Tibial nerve (tissue), 4 donors: ENCODE results near the gene ZNF362. TPM values are rescaled to one million over a fixed set of nuclear protein-coding genes. Genes with fewer than 3 reads are reported as not detected.

Source experiments
- DNase-seq, 2 donors: peaks; one replicate each; pipeline ENCODE4 v3.0.0-alpha.2; 2019; ENCODE audit warnings: low spot score in 2 of 2
- H3K27ac ChIP-seq, 4 donors: fragments of 200-600 bp; sonication (generic) in 3 of 4; one replicate each; pipeline ENCODE4 v1.5.1; 2017 to 2019; ENCODE audit warnings: mild to moderate bottlenecking in 1 of 4
- H3K27me3 ChIP-seq, 2 donors: fragments of 200-600 bp; sonication (generic) in 1 of 2; one replicate each; pipeline versions ENCODE4 v1.5.1 to v1.6.0; 2017 to 2019
- H3K36me3 ChIP-seq, 3 donors: fragments of 200-600 bp; sonication (generic); one replicate each; pipeline ENCODE4 v1.5.1; 2018 to 2019
- H3K4me1 ChIP-seq, 4 donors: fragments of 200-600 bp; sonication (generic) in 3 of 4; one replicate each; pipeline ENCODE4 v1.5.1; 2017 to 2019
- H3K4me3 ChIP-seq, 4 donors: fragments of 200-600 bp; sonication (generic) in 3 of 4; one replicate each; pipeline ENCODE4 v1.5.1; 2017 to 2019; ENCODE audit warnings: mild to moderate bottlenecking in 1 of 4, moderate library complexity in 1 of 4
- H3K9me3 ChIP-seq, 4 donors: fragments of 200-600 bp; sonication (generic) in 3 of 4; one replicate each; pipeline ENCODE4 v1.5.1; 2017 to 2019
- CTCF ChIP-seq, 5 experiments: fragments of 200-600 bp in 3 of 5; fragments of 450-650 bp in 2 of 5; sonication (generic) in 3 of 5; IDR thresholded peaks; one replicate each; pipeline ENCODE4 v1.5.1; 2016 to 2019; ENCODE audit warnings: antibody characterized with exemption in 5 of 5, mild to moderate bottlenecking in 3 of 5, moderate library complexity in 2 of 5
- EP300 ChIP-seq, 2 donors: sonication (generic); formaldehyde crosslinking; IDR thresholded peaks; one replicate each; pipeline ENCODE4 v1.6.1; 2017; ENCODE audit warnings: antibody characterized with exemption in 2 of 2, mild to moderate bottlenecking in 1 of 2
- POLR2A ChIP-seq, 2 donors: fragments of 450-650 bp; IDR thresholded peaks; one replicate each; pipeline ENCODE4 v1.6.1; 2017; ENCODE audit warnings: antibody characterized with exemption in 2 of 2, mild to moderate bottlenecking in 2 of 2, moderate library complexity in 2 of 2
- WGBS, 2 donors: methylation state at CpG; one replicate each; pipeline ENCODE4 v1.1.5; 2018; 5-methylcytosine and 5-hydroxymethylcytosine counted together
- total RNA-seq, 4 donors: library from RNA; depleted of rRNA; stranded (reverse); fragments of >200 nt; gene quantifications; one replicate each; pipeline ENCODE4 v1.1.0, GENCODE V29; 2016

The ZNF362 gene
- total RNA-seq, 4 donors from 2014 or later = 14.7 to 21.8 (median 17.3) TPM

DNA sequence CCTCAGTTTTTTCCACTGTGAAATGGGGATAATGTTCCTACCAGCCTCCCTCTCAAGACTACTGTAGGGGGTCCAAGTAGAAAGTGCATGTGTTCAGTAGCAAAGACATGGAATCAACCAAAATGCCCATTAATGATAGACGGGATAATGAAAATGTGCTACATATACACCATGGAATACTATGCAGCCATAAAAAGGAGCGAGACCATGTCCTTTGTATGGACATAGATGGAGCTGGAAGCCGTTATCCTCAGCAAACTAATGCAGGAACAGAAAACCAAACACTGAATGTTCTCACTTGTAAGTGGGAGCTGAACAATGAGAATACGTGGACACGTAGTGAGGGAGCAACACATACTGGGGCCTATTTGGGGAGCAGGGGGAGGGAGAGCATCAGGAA, 6.1 kb upstream of the ZNF362 start:
- Histone ChIP-seq H3K27me3 (no peaks in the 10 kb centered on the region), H3K4me3 (no peak overlapping the region), H3K36me3 (no peaks in the 10 kb centered on the region), H3K4me1 (peaks cover 0 to 1% (median 0%) of the 10 kb centered on the region in 4 donors), H3K9me3 (no peaks in the 10 kb centered on the region), H3K27ac (no peak overlapping the region)
- WGBS, 2 donors = 93 to 95% methylated on average over 5 of the region's 5 CpGs
- no peak for DNase-seq
- no peak for TF ChIP-seq EP300 (IDR thresholded peaks at IDR 0.05)
- TF ChIP-seq POLR2A (IDR thresholded peaks at IDR 0.05) = no peak
- no peak for TF ChIP-seq CTCF (IDR thresholded peaks at IDR 0.05)

GRCh38 chr1:33250724-33251123, 5.6 kb upstream of the ZNF362 start:
- no peaks in the 10 kb centered on the region for H3K9me3 ChIP-seq
- 77 to 89% methylated on average over 3 of the region's 3 CpGs for WGBS, 2 donors
- no peak overlapping the region for H3K27ac ChIP-seq
- no peaks in the 10 kb centered on the region for H3K27me3 ChIP-seq
- no peak overlapping the region for H3K4me3 ChIP-seq
- no peaks in the 10 kb centered on the region for H3K36me3 ChIP-seq
- TF ChIP-seq EP300 (IDR thresholded peaks at IDR 0.05) = no peak
- TF ChIP-seq CTCF (IDR thresholded peaks at IDR 0.05) = no peak
- TF ChIP-seq POLR2A (IDR thresholded peaks at IDR 0.05) = no peak
- no peak for DNase-seq
- H3K4me1 ChIP-seq = peaks cover 0 to 4% (median 0%) of the 10 kb centered on the region in 4 donors

- peak overlapping the region in 2 of 4 donors; percentile 96 to 98 for H3K27ac ChIP-seq
- DNase-seq = no peak
- TF ChIP-seq EP300 (IDR thresholded peaks at IDR 0.05) = no peak
- TF ChIP-seq POLR2A (IDR thresholded peaks at IDR 0.05) = no peak
- no peak for TF ChIP-seq CTCF (IDR thresholded peaks at IDR 0.05)
These were observed 1.8 kb upstream of the ZNF362 start for GRCh38 chr1:33254491-33254890.

DNA sequence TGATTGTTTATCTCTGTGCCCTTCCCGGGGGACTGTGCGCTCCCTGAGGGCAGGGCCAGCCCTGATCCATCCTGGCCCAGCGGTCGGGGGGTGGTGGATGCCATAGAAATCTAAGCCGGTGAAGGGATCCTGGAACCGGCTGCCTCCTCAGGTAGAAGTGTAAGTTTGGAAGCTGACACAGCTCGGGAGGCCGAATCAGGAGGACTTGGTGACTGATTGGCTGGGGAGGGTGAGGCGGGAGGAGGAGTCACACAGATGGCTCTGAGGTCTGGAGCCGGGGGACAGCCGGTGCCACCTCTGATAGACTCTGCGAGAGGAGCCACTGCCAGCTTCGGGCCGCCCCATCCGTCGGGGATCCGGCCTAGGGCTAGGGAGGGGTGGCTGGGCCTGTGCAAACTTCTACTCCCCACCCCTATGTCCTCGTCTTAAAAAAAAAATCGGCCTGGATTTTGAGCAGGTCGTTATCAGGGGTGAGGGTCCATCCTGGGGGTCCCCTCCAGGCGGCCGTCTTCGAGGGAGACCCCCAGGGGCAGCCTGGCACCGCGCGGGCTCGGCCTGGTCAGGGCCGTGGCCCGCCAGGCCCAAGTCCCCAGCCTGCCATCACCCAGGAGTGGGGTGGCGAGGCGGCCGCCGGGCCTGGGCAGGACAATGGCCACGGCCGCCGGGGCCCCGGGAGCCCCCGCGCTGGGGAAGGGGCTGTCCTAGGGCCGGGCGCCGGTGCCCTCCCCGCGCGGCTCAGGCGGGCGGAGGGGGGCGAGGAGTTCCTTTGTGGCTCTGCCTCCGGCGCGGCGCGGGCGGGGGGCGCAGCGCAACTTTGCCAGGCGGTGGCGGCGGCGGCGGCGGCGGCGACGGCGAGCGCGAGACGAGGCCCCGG, 708 bp upstream of the ZNF362 start:
- H3K9me3 ChIP-seq = no peaks in the 10 kb centered on the region
- H3K36me3 ChIP-seq = no peaks in the 10 kb centered on the region
- H3K4me1 ChIP-seq = peaks cover 0 to 36% (median 27%) of the 10 kb centered on the region in 4 donors
- H3K27ac ChIP-seq = peak overlapping the region; percentile 69 to 98 (median 92)
- TF ChIP-seq EP300 (IDR thresholded peaks at IDR 0.05) = peak in 1 of 2 donors; percentile 46
- peak in 1 of 5 experiments; percentile 26 for TF ChIP-seq CTCF (IDR thresholded peaks at IDR 0.05)
- TF ChIP-seq POLR2A (IDR thresholded peaks at IDR 0.05) = peak; percentile 31 to 56
- peak overlapping the region; percentile 48 to 78 (median 50) for H3K4me3 ChIP-seq
- no peaks in the 10 kb centered on the region for H3K27me3 ChIP-seq
- WGBS, 2 donors = 13 to 37% methylated on average over 18 to 44 of the region's 70 CpGs
- DNase-seq = peak; percentile 49 to 58

More at GRCh38 chr1:33254491-33254890, 1.8 kb upstream of the ZNF362 start:
- Histone ChIP-seq H3K9me3 (no peaks in the 10 kb centered on the region), H3K27me3 (no peaks in the 10 kb centered on the region), H3K4me3 (no peak overlapping the region), H3K36me3 (no peaks in the 10 kb centered on the region), H3K4me1 (peaks cover 0 to 25% (median 21%) of the 10 kb centered on the region in 4 donors)
- WGBS, 2 donors = 70 to 71% methylated on average over 3 of the region's 3 CpGs

GRCh38 chr1:33256221-33256470, 146 bp upstream of the ZNF362 start:
- no peak for TF ChIP-seq CTCF (IDR thresholded peaks at IDR 0.05)
- TF ChIP-seq EP300 (IDR thresholded peaks at IDR 0.05) = no peak
- TF ChIP-seq POLR2A (IDR thresholded peaks at IDR 0.05) = no peak
- no peaks in the 10 kb centered on the region for H3K27me3 ChIP-seq
- no peaks in the 10 kb centered on the region for H3K36me3 ChIP-seq
- no CpG with 5 or more reads among the region's 43 CpGs for WGBS, 2 donors
- DNase-seq = no peak
- peaks cover 0 to 41% (median 32%) of the 10 kb centered on the region in 4 donors for H3K4me1 ChIP-seq
- H3K4me3 ChIP-seq = peak overlapping the region in 2 of 4 donors; percentile 48 to 78
- H3K9me3 ChIP-seq = no peaks in the 10 kb centered on the region
- peak overlapping the region in 1 of 4 donors; percentile 96 for H3K27ac ChIP-seq
